GM12891 (cell line): Measurements from ENCODE around the gene FOXE1.

Experiments
- DNase-seq: peaks from one replicate; pipeline ENCODE4 v3.0.0; 2011; ENCODE audit warnings: low spot score; ENCODE audit not compliant: insufficient read length
- FAIRE-seq: peaks from 2 replicates; lab custom pipeline; 2011; peaks lifted over from hg19 to GRCh38; lab: Jason Lieb, UNC
- PAX5 ChIP-seq: IDR thresholded peaks from 2 replicates; pipeline ENCODE4 v1.6.1; 2011; ENCODE audit warnings: low read length, moderate library complexity, mild to moderate bottlenecking; ENCODE audit not compliant: insufficient read depth, severe bottlenecking
- POLR2A ChIP-seq: IDR thresholded peaks from 2 replicates; pipeline ENCODE4 v1.6.1; 2011; ENCODE audit warnings: low read depth, low read length, control low read depth
- POLR2AphosphoS5 ChIP-seq: IDR thresholded peaks from 2 replicates; pipeline ENCODE4 v1.6.1; 2011; ENCODE audit warnings: low read depth, low read length, control low read depth
- POU2F2 ChIP-seq: IDR thresholded peaks from 2 replicates; pipeline ENCODE4 v1.6.1; 2011; ENCODE audit warnings: low read depth, mild to moderate bottlenecking, control low read depth, low read length, moderate library complexity
- SPI1 ChIP-seq: IDR thresholded peaks from 2 replicates; pipeline ENCODE4 v1.6.1; 2011; ENCODE audit warnings: low read depth, low read length, control low read depth
- TAF1 ChIP-seq: IDR thresholded peaks from 2 replicates; pipeline ENCODE4 v1.6.1; 2011; ENCODE audit warnings: low read depth, low read length, control low read depth

Gene FOXE1

GRCh38 chr9:97813072-97813471, 40.0 kb upstream of the FOXE1 start:
- FAIRE-seq (no peak), DNase-seq (no peak)
- no peak for TF ChIP-seq SPI1
- no peak for TF ChIP-seq PAX5
- TF ChIP-seq POLR2AphosphoS5, result no peak
- TF ChIP-seq TAF1, result no peak
- no peak for TF ChIP-seq POU2F2
- TF ChIP-seq POLR2A, result no peak

GRCh38 chr9:97819735-97820134, 33.3 kb upstream of the FOXE1 start:
- no peak for TF ChIP-seq POU2F2
- no peak for TF ChIP-seq TAF1
- no peak for TF ChIP-seq POLR2AphosphoS5
- TF ChIP-seq PAX5, result no peak
- no peak for TF ChIP-seq POLR2A
- no peak for TF ChIP-seq SPI1
- FAIRE-seq (no peak), DNase-seq (no peak)

- DNase-seq, result no peak
- no peak for FAIRE-seq
- no peak for TF ChIP-seq SPI1
- TF ChIP-seq PAX5, result no peak
- TF ChIP-seq TAF1, result no peak
- no peak for TF ChIP-seq POLR2AphosphoS5
- TF ChIP-seq POLR2A, result no peak
- TF ChIP-seq POU2F2, result no peak
These were observed 32.7 kb upstream of the FOXE1 start for GRCh38 chr9:97820373-97820772.

GRCh38 chr9:97830884-97831829, 21.9 kb upstream of the FOXE1 start:
- no peak for DNase-seq
- FAIRE-seq, result no peak
- TF ChIP-seq SPI1 (no peak), PAX5 (no peak), POLR2AphosphoS5 (no peak), POU2F2 (no peak), TAF1 (no peak), POLR2A (no peak)

- FAIRE-seq (no peak), DNase-seq (no peak)
- 0 out of 2 replicates have a peak, but pooled peaks have one; percentile 16 for TF ChIP-seq SPI1
- TF ChIP-seq PAX5, result no peak
These were observed 21.0 kb upstream of the FOXE1 start for GRCh38 chr9:97831843-97832636.

- no peak for FAIRE-seq
- TF ChIP-seq POU2F2 (no peak), PAX5 (no peak), SPI1 (no peak), POLR2AphosphoS5 (no peak), TAF1 (no peak), POLR2A (no peak)
- no peak for DNase-seq
These were observed 12.5 kb upstream of the FOXE1 start for GRCh38 chr9:97840521-97840920.

GRCh38 chr9:97842960-97843359, 10.1 kb upstream of the FOXE1 start:
- no peak for FAIRE-seq
- no peak for TF ChIP-seq POLR2AphosphoS5
- DNase-seq, result no peak

GRCh38 chr9:97845130-97845529, 7.9 kb upstream of the FOXE1 start:
- no peak for FAIRE-seq
- TF ChIP-seq POLR2AphosphoS5 (no peak), POLR2A (no peak), SPI1 (no peak), POU2F2 (no peak), PAX5 (no peak)
- DNase-seq, result no peak

GRCh38 chr9:97845763-97846162, 7.3 kb upstream of the FOXE1 start:
- TF ChIP-seq POU2F2 (no peak), TAF1 (no peak), SPI1 (no peak), PAX5 (no peak), POLR2AphosphoS5 (no peak), POLR2A (no peak)
- DNase-seq (no peak), FAIRE-seq (no peak)
